Endodermal cell (in vitro differentiated cells): Measurements from ENCODE around the gene FAM72B. TPM values are rescaled to one million over a fixed set of nuclear protein-coding genes. Genes with fewer than 3 reads are reported as not detected.
"Not testable (repeated sequence)": the region's sequence is repeated elsewhere in the genome, so short reads cannot be mapped to it uniquely, and the experiment has no call there.

Source experiments
- DNase-seq: peaks from one replicate; pipeline ENCODE4 v3.0.0-alpha.2; 2017
- H3K27ac ChIP-seq: 2 replicates; pipeline ENCODE4 v1.5.1; 2013; ENCODE audit warnings: mild to moderate bottlenecking, low read depth, low read length, moderate library complexity
- H3K27me3 ChIP-seq: 2 replicates; pipeline ENCODE4 v1.6.1; 2013; ENCODE audit warnings: mild to moderate bottlenecking, low read length, moderate library complexity; ENCODE audit not compliant: insufficient read depth, control insufficient read depth, poor library complexity, severe bottlenecking
- H3K36me3 ChIP-seq: 2 replicates; pipeline ENCODE4 v1.7.0; 2013; ENCODE audit warnings: mild to moderate bottlenecking, low read length, moderate library complexity; ENCODE audit not compliant: control insufficient read depth, insufficient read depth
- H3K4me1 ChIP-seq: one replicate; pipeline ENCODE4 v1.7.0; 2013; ENCODE audit warnings: low read length; ENCODE audit not compliant: control insufficient read depth, insufficient read depth
- H3K4me3 ChIP-seq: 2 replicates; pipeline ENCODE4 v1.5.1; 2013; ENCODE audit warnings: mild to moderate bottlenecking, low read length, moderate library complexity
- H3K9ac ChIP-seq: 2 replicates; pipeline ENCODE4 v1.6.1; 2013; ENCODE audit warnings: mild to moderate bottlenecking, low read length, moderate library complexity; ENCODE audit not compliant: poor library complexity, severe bottlenecking; ENCODE audit errors: extremely low read depth
- H3K9me3 ChIP-seq: 2 replicates; pipeline ENCODE4 v1.6.1; 2013; ENCODE audit warnings: mild to moderate bottlenecking, low read length, moderate library complexity; ENCODE audit not compliant: control insufficient read depth
- H3K27ac Mint-ChIP-seq: 2 replicates; pipeline ENCODE4 v1.8.0; 2020; ENCODE audit warnings: mixed read lengths
- H3K27me3 Mint-ChIP-seq: 2 replicates; pipeline ENCODE4 v1.8.0; 2021; ENCODE audit warnings: mild to moderate bottlenecking, mixed read lengths; ENCODE audit not compliant: insufficient read depth
- H3K36me3 Mint-ChIP-seq: 2 replicates; pipeline ENCODE4 v1.8.0; 2020; ENCODE audit warnings: low read depth, mixed read lengths
- H3K4me1 Mint-ChIP-seq: 2 replicates; pipeline ENCODE4 v1.8.0; 2020; ENCODE audit warnings: mixed read lengths
- H3K4me3 Mint-ChIP-seq: 2 replicates; pipeline ENCODE4 v1.8.0; 2020; ENCODE audit warnings: mild to moderate bottlenecking, moderate library complexity, mixed read lengths
- H3K9me3 Mint-ChIP-seq: 2 replicates; pipeline ENCODE4 v1.8.0; 2020; ENCODE audit warnings: mild to moderate bottlenecking, mixed read lengths
- WGBS, 2 experiments: methylation state at CpG; one replicate each; pipeline versions ENCODE4 v1.1.5 to v1.1.7; 2013; ENCODE audit warnings: missing lambda C conversion rate in 2 of 2, mixed read lengths in 1 of 2; ENCODE audit not compliant: insufficient coverage in 1 of 2, insufficient read length in 1 of 2; 5-methylcytosine and 5-hydroxymethylcytosine counted together
- total RNA-seq, 2 donors: library from RNA; stranded (reverse); fragmentation: NEBNext Ultra II Directional in 1 of 2; extraction: Animal tissue kit (Norgen Biotek cat#: 25700) in 1 of 2; gene quantifications; 2 replicates in 1 of 2; 3 replicates in 1 of 2; pipeline ENCODE4 v1.2.1, GENCODE V29; 2021

The FAM72B gene
- total RNA-seq, 2 donors from 2014 or later = 7.0 to 14.1 TPM

DNA sequence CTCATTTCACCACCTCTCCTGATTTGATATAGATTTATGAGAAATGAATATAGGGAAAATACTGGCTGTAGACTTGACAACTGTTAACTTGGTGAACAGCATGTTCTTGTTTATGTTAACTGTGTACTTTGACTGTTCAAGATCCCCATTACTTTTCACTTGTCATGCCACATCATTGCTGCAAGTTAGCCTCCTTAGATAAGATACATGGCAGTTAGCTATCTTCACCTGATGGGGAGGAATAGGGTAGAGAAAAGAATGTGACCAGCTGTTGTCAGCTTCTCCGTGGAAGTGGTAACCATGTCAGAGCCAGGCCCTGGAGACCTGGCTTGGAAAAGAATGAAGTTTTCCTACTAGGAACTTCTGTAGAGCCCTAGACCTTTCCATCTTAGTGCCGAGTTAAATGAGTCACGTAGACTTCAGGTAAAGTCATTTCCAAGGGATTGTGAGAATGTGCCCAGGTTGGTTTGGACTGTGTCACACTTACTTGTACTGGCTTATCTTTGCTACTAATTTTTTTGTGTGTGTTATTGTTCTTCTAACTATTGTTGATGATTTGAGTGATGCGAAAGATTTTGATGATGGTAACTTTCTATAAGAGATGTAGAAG, 42.3 kb upstream of the FAM72B start:
- DNase-seq = not testable (repeated sequence)
- WGBS, 2 experiments = 100% methylated on average over 2 of the region's 4 CpGs; no CpG with 5 or more reads in 1 of the 2 experiments

DNA sequence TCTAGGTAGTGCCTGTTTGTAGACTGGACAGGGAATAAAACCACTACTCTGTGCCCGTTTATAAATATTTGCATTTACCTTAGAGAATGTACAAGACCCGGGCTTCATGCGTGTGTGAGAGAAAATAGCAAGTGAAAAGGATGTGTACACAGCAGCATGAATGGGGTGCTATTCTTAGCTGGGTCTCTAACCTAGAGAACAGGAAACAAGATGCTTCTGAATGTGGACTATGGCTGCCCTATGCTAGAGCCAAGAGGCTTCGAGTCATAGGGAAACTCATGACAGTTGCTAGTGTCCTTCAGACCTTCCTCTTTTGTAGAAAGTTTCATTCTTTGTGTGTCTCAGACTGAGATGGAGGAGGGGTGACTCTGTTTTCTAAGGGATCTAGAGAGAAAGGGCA, 40.6 kb upstream of the FAM72B start:
- not testable (repeated sequence) for H3K4me1 ChIP-seq, H3K27me3 ChIP-seq, H3K36me3 Mint-ChIP-seq, H3K27me3 Mint-ChIP-seq, H3K9me3 Mint-ChIP-seq, H3K27ac Mint-ChIP-seq, H3K9ac ChIP-seq, H3K4me1 Mint-ChIP-seq, H3K4me3 ChIP-seq, H3K9me3 ChIP-seq, H3K36me3 ChIP-seq, H3K27ac ChIP-seq, DNase-seq, H3K4me3 Mint-ChIP-seq
- WGBS, 2 experiments = no CpG with 5 or more reads among the region's 4 CpGs

More for the DNA sequence above, 42.3 kb upstream of the FAM72B start:
- not testable (repeated sequence) for H3K4me3 ChIP-seq, H3K27ac ChIP-seq, H3K4me1 Mint-ChIP-seq, H3K4me1 ChIP-seq, H3K9me3 ChIP-seq, H3K4me3 Mint-ChIP-seq, H3K27ac Mint-ChIP-seq, H3K27me3 Mint-ChIP-seq, H3K27me3 ChIP-seq, H3K9me3 Mint-ChIP-seq, H3K36me3 ChIP-seq, H3K36me3 Mint-ChIP-seq, H3K9ac ChIP-seq

DNA sequence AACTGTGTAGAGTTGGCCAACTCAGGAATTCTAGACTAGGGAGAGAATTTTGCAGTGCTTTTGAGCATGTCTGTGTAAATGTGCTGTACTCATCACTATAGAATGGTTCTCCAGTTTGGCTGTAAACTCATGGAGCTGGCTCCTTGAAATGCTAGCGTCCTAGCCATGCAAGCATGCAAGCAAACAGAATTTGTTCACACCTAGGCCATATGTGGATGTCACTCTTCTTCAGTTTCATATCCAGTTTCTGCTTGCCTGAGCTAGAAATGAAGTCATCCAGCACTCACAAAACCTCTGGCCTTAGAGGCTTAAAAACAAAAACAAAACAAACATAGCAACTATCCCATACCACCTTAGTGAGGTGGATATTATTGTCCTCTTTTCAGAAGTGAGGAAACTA, 37.6 kb upstream of the FAM72B start:
- not testable (repeated sequence) for H3K36me3 Mint-ChIP-seq, H3K4me1 Mint-ChIP-seq, H3K4me1 ChIP-seq, H3K27me3 Mint-ChIP-seq, H3K27ac Mint-ChIP-seq, DNase-seq, H3K36me3 ChIP-seq, H3K4me3 ChIP-seq, H3K9ac ChIP-seq, H3K9me3 Mint-ChIP-seq, H3K27ac ChIP-seq, H3K27me3 ChIP-seq, H3K4me3 Mint-ChIP-seq, H3K9me3 ChIP-seq
- WGBS, 2 experiments = 100% methylated on average over 1 of the region's 1 CpG

DNA sequence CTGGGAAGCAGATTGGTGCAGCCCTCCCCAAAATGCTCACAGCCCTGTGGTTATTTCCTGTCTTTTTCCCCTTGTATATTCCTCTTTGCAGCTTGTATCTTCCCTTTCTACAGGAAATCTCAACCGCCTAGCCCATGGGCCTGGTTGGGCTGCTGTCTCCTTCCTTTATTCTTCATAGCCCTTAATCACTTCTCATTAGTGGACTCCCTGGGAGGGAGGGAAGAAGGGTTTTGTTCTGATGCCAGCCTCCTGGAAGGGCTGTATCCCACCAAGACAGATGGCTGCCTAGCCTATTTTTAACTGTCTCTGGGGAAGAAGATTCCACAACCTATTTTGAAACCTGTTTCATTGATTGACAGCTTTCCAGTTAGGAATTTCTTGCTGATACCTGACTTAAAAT, 32.5 kb upstream of the FAM72B start:
- not testable (repeated sequence) for H3K4me1 Mint-ChIP-seq, H3K9ac ChIP-seq, H3K27me3 Mint-ChIP-seq, H3K4me1 ChIP-seq, H3K27me3 ChIP-seq, H3K4me3 Mint-ChIP-seq, H3K9me3 Mint-ChIP-seq, H3K36me3 Mint-ChIP-seq, H3K27ac Mint-ChIP-seq, DNase-seq, H3K27ac ChIP-seq, H3K36me3 ChIP-seq, H3K9me3 ChIP-seq, H3K4me3 ChIP-seq
- WGBS, 2 experiments = no CpG with 5 or more reads among the region's 1 CpG

DNA sequence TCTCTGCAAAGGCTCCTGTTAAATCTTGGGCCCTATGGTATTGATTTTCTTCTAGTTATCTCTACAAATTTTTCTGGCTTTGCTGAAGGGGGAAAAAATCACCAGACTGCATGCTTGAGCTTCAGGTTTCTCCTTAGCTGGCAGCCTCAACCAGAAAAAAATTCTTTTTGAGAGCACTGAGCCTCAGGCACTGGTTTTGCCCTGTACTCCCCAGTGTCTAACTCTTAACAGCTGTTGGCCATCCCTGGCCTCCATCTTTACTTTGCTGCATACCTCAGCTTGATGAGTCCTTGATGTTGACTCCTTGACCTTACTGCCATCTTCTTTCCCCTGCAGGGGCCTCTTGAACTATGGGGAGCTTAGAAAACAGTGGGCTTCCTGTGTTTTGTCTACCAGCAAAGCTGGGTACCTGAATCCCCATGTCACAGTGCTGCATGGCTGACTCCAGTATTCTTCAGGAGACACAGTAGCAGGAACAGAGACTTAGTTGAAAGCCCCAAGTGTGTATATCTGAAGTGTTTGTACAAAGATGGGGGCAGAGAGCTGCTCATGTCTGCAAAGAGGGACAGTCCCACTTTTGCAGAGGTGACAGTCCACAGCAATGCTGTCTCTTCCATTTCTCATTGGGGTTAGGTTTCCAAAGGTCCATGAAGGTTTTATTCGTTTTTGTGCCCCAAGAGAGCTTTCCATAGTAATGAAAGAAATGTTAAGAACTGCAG, 31.7 kb upstream of the FAM72B start:
- not testable (repeated sequence) for H3K36me3 ChIP-seq, H3K27ac Mint-ChIP-seq, H3K4me1 ChIP-seq, H3K27me3 ChIP-seq, H3K4me1 Mint-ChIP-seq, H3K9me3 ChIP-seq, H3K9ac ChIP-seq, H3K4me3 Mint-ChIP-seq, H3K27ac ChIP-seq, H3K4me3 ChIP-seq, H3K27me3 Mint-ChIP-seq, H3K9me3 Mint-ChIP-seq, DNase-seq, H3K36me3 Mint-ChIP-seq
- no CpG with 5 or more reads among the region's 1 CpG for WGBS, 2 experiments

DNA sequence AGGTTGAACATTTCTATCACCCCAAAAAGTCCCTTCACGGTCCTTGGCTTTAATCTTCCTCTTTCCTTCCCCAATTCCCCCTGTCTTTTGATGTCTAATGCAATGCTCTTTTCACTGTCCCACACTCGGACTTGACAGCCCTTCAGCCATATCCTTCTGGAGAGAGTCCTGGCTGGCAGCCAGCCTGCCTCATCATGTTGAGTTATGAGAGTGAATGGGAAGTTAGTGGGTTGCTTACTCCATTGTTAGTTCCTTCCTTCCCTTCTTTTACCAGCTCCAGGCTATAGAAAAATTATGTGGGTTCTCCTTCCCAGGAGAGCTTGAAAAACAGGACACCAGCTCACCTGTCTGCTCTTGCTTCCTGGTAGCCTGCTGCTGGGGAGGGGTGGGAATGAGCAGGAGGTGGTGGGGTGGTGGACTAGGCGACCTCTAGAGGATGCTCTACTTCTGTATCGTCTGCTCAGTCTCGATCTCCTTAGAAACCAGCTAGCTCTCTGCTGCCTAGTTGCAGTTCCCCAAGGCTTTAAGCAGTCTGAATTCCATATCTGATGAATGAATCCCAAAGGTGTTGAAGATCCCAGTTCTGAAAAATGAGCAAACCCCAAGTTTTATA, 30.5 kb upstream of the FAM72B start:
- not testable (repeated sequence) for H3K9ac ChIP-seq, H3K4me1 ChIP-seq, DNase-seq, H3K27ac ChIP-seq, H3K9me3 Mint-ChIP-seq, H3K36me3 Mint-ChIP-seq, H3K27ac Mint-ChIP-seq, H3K4me1 Mint-ChIP-seq, H3K27me3 ChIP-seq, H3K4me3 ChIP-seq, H3K27me3 Mint-ChIP-seq, H3K4me3 Mint-ChIP-seq, H3K9me3 ChIP-seq, H3K36me3 ChIP-seq
- WGBS, 2 experiments = no CpG with 5 or more reads among the region's 5 CpGs

DNA sequence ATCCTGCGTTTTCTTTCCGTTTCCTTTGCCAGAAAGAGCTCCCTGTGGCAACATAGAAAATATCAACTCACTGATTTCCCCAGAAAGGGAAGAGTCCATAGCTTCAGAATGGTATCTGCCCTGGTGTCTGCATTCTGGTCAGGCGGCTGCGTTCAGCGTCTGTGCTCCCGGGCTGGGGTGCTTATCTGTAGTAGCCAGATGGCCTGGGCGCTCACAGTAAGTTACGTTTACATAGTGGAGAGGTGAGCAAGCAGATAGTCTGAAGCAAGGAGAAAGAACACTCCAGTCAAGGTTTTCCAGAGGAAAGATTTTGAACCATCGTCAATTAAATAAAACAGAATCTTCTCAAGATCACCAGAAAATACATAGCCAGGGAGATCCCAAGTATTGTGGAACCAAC, 29.4 kb upstream of the FAM72B start:
- not testable (repeated sequence) for H3K27ac Mint-ChIP-seq, H3K36me3 Mint-ChIP-seq, DNase-seq, H3K4me3 ChIP-seq, H3K27ac ChIP-seq, H3K9ac ChIP-seq, H3K9me3 ChIP-seq, H3K4me3 Mint-ChIP-seq, H3K9me3 Mint-ChIP-seq, H3K27me3 Mint-ChIP-seq, H3K4me1 ChIP-seq, H3K27me3 ChIP-seq, H3K4me1 Mint-ChIP-seq, H3K36me3 ChIP-seq
- no CpG with 5 or more reads among the region's 9 CpGs for whole genome bisulfite sequencing, 2 experiments
